ENCODE measurements around the gene TNFRSF14. TPM values are rescaled to one million over a fixed set of nuclear protein-coding genes. Genes with fewer than 3 reads are reported as not detected.

Gene TNFRSF14
- polyA plus RNA-seq, 2 of the 4 experiments (the other 2 are of a cell fraction): 0.16 to 0.25 TPM

DNA sequence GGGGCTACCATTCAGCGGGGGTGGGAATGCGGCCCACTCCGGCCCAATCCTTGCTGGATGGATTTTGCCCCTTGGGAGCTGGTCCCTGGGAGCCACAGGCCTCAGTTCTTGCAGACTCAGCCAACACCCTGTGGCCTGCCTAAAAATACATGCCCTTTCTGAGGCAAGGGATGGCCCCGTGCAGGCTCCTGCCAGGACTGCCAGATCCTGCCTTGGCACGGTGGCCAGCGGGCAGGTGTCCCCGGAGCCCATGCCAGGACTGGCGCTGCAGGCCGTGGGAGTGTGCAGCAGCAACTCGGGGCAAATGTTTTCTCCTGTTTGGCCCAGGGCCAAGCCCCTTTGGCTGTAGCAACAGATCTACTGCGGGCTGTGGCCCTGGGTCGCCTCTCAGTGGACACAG is 28.2 kb upstream of the TNFRSF14 start:
- Histone ChIP-seq H3K4me1 (peaks cover 32% of the 10 kb centered on the region), H3K27ac (no peak overlapping the region), H3K9me3 (no peaks in the 10 kb centered on the region), H3K4me2 (no peak overlapping the region), H3K4me3 (no peak overlapping the region)
- no peak for TF ChIP-seq HEYL (CRISPR knock-in tag; IDR thresholded peaks at IDR 0.05)
- TF ChIP-seq JUN (IDR thresholded peaks at IDR 0.05): no peak
- no peak for TF ChIP-seq RNF2 (IDR thresholded peaks at IDR 0.05; ENCODE audit: borderline replicate concordance, low read depth)
- TF ChIP-seq MAZ (IDR thresholded peaks at IDR 0.05; ENCODE audit: borderline replicate concordance, low read depth, low read length): no peak
- TF ChIP-seq KDM1A (IDR thresholded peaks at IDR 0.05; ENCODE audit: low read depth): no peak
- TF ChIP-seq, protein P1, sequence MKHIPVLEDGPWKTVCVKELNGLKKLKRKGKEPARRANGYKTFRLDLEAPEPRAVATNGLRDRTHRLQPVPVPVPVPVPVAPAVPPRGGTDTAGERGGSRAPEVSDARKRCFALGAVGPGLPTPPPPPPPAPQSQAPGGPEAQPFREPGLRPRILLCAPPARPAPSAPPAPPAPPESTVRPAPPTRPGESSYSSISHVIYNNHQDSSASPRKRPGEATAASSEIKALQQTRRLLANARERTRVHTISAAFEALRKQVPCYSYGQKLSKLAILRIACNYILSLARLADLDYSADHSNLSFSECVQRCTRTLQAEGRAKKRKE (CRISPR knock-in tag; IDR thresholded peaks at IDR 0.05; ENCODE audit: low read depth): no peak
- POLR2A ChIA-PET: no interaction called here
- FAIRE-seq (no peak), DNase-seq (ENCODE audit: low read depth in 1 of 2, low spot score in 1 of 2) (no peak), ATAC-seq (no peak)
- CTCF ChIA-PET: interaction anchor here (2.4 kb wide), 1 partner anchor 20 kb away, joined by 6 read pairs; no protein-coding TSS in a partner anchor
- WGBS (ENCODE audit: missing lambda C conversion rate): 79% methylated on average over 6 of the region's 12 CpGs

DNA sequence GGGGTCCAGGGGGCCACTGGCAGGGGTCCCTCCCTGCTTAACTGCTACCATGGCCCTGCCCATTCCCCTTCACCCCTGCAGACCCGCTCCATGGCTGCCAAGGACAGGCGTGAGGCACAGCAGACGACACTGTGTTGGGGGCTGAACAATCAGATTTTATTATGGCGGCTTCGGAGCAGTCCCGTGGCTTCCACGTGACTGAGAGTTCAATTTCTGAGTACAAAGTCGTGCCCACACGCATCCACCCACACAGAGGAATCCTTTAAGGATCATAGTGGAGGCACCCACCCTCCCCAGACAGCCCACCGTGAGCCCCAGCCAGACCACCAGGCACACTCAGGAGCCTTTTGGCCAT is 27.6 kb upstream of the TNFRSF14 start:
- ATAC-seq (no peak), FAIRE-seq (no peak), DNase-seq (ENCODE audit: low read depth in 1 of 2, low spot score in 1 of 2) (no peak)
- Histone ChIP-seq H3K4me1 (peaks cover 32% of the 10 kb centered on the region), H3K4me2 (no peak overlapping the region), H3K27ac (no peak overlapping the region), H3K9me3 (no peaks in the 10 kb centered on the region), H3K4me3 (no peak overlapping the region)
- 100% methylated on average over 2 of the region's 10 CpGs for WGBS (ENCODE audit: missing lambda C conversion rate)
- TF ChIP-seq HDAC2 (IDR thresholded peaks at IDR 0.05) (no peak), CHD4 (IDR thresholded peaks at IDR 0.05; ENCODE audit: borderline replicate concordance) (no peak), JUNB (IDR thresholded peaks at IDR 0.05) (no peak), ZNF302 (CRISPR knock-in tag; IDR thresholded peaks at IDR 0.05) (no peak), KDM5A (IDR thresholded peaks at IDR 0.05) (no peak), NPAS2 (CRISPR knock-in tag; IDR thresholded peaks at IDR 0.05; ENCODE audit: borderline replicate concordance) (no peak), NR3C1 (IDR thresholded peaks at IDR 0.05) (no peak), CHD2 (IDR thresholded peaks at IDR 0.05; ENCODE audit: low read length, partially characterized antibody) (no peak), MAZ (IDR thresholded peaks at IDR 0.05; ENCODE audit: borderline replicate concordance, low read depth, low read length) (no peak), FOSB (CRISPR knock-in tag; IDR thresholded peaks at IDR 0.05) (no peak)
- TF ChIP-seq, protein P2, sequence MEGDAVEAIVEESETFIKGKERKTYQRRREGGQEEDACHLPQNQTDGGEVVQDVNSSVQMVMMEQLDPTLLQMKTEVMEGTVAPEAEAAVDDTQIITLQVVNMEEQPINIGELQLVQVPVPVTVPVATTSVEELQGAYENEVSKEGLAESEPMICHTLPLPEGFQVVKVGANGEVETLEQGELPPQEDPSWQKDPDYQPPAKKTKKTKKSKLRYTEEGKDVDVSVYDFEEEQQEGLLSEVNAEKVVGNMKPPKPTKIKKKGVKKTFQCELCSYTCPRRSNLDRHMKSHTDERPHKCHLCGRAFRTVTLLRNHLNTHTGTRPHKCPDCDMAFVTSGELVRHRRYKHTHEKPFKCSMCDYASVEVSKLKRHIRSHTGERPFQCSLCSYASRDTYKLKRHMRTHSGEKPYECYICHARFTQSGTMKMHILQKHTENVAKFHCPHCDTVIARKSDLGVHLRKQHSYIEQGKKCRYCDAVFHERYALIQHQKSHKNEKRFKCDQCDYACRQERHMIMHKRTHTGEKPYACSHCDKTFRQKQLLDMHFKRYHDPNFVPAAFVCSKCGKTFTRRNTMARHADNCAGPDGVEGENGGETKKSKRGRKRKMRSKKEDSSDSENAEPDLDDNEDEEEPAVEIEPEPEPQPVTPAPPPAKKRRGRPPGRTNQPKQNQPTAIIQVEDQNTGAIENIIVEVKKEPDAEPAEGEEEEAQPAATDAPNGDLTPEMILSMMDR (IDR thresholded peaks at IDR 0.05): no peak
- POLR2A ChIA-PET: no interaction called here
- CTCF ChIA-PET: no interaction called here

DNA sequence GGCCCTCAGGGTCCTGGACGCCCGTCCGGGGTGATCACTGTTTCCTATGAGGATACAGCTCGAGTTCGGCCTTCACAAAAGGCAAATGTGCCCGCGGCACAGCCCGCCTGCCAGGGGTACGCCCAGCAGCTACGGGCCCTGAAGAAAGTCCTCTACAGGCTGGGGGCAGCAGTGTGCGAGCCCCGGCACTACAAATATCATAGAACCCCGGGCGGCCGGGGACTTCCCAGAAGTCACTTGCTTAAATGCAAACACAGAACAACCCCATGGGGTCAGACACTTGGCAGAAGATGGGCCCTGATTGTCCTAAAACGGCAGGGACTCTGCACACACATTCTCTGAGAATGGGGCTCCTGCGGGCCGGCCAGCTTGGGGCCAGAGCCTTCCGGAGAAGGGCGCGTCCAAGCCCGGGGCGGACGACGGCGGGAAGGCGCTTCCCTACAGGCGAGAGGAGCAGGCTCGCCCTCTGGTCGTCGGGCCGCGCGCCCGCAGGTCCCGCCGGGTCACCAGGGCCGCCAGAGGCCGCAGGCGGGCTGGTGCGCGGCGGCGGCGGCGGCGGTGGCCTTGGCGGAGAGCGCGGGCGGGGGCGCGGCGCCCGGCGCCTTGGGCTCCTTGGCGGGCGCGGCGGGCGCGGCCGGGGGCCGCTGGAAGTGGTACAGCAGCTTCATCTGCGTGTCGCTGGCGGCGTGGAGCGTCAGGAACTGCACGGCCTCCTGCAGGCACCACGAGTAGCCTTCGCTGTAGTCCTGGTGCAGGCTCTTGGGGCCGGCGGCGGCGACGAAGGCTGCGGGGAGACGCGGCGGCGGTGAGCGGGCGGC is 27.0 kb upstream of the TNFRSF14 start:
- peaks cover 32% of the 10 kb centered on the region for H3K4me1 ChIP-seq
- no peaks in the 10 kb centered on the region for H3K9me3 ChIP-seq
- 92% methylated on average over 62 of the region's 84 CpGs for WGBS (ENCODE audit: missing lambda C conversion rate)
- no peak for ATAC-seq
- no peak for FAIRE-seq
- H3K27ac ChIP-seq: no peak overlapping the region
- CTCF ChIA-PET: interaction anchor here (6.1 kb wide), 1 partner anchor 18 kb away, joined by 36 read pairs; no protein-coding TSS in a partner anchor
- no peak overlapping the region for H3K4me3 ChIP-seq
- H3K4me2 ChIP-seq: no peak overlapping the region
- POLR2A ChIA-PET: no interaction called here
- DNase-seq (ENCODE audit: low read depth in 1 of 2, low spot score in 1 of 2): no peak
- TF ChIP-seq KDM1A (IDR thresholded peaks at IDR 0.05; ENCODE audit: low read depth): no peak
- TF ChIP-seq FOSB (CRISPR knock-in tag; IDR thresholded peaks at IDR 0.05): no peak
- TF ChIP-seq, protein P1 (CRISPR knock-in tag; IDR thresholded peaks at IDR 0.05; ENCODE audit: low read depth): no peak
- no peak for TF ChIP-seq ZSCAN20 (CRISPR knock-in tag; IDR thresholded peaks at IDR 0.05)
- no peak for TF ChIP-seq CEBPB (IDR thresholded peaks at IDR 0.05)
- TF ChIP-seq, protein P3, sequence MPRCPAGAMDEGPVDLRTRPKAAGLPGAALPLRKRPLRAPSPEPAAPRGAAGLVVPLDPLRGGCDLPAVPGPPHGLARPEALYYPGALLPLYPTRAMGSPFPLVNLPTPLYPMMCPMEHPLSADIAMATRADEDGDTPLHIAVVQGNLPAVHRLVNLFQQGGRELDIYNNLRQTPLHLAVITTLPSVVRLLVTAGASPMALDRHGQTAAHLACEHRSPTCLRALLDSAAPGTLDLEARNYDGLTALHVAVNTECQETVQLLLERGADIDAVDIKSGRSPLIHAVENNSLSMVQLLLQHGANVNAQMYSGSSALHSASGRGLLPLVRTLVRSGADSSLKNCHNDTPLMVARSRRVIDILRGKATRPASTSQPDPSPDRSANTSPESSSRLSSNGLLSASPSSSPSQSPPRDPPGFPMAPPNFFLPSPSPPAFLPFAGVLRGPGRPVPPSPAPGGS (IDR thresholded peaks at IDR 0.05): no peak
- TF ChIP-seq RNF2 (IDR thresholded peaks at IDR 0.05; ENCODE audit: borderline replicate concordance, low read depth): no peak
- TF ChIP-seq ZNF302 (CRISPR knock-in tag; IDR thresholded peaks at IDR 0.05): no peak
- TF ChIP-seq ESRRA (IDR thresholded peaks at IDR 0.05; ENCODE audit: borderline replicate concordance, low read length): no peak
- TF ChIP-seq KDM5A (IDR thresholded peaks at IDR 0.05): no peak

All from A549 (cell line).